Stimulated activated CD4-positive, alpha-beta T cell treated with anti-CD3 and anti-CD28 coated beads, TNF-alpha, amount 100 ng/mL, for 4 hours (primary cell): ENCODE data around the gene MAMDC2.

ENCODE experiments used
- DNase-seq, 3 experiments: peaks; one replicate each; pipeline ENCODE4 v3.0.0-alpha.2; 2020; ENCODE audit warnings: low read depth in 3 of 3

The MAMDC2 gene

DNA sequence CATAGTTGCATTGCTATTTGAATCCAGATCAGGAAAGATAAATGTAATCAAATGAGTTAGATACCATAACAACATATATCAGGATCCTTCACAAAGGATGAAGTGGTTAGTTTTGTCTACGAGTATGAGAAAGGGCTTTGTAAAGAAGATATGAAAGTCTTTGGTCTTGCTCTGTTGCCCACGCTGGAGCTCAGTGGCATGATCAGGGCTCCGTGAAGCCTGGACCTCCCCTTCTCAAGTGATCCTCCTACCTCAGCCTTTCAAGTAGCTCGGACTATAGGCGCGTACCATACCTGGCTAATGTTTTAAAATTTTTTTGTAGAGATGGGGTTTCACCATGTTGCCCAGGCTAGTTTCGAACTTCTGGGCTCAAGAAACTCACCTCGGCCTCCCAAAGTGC lies 217.0 kb downstream of the MAMDC2 start:
- no peak for DNase-seq

DNA sequence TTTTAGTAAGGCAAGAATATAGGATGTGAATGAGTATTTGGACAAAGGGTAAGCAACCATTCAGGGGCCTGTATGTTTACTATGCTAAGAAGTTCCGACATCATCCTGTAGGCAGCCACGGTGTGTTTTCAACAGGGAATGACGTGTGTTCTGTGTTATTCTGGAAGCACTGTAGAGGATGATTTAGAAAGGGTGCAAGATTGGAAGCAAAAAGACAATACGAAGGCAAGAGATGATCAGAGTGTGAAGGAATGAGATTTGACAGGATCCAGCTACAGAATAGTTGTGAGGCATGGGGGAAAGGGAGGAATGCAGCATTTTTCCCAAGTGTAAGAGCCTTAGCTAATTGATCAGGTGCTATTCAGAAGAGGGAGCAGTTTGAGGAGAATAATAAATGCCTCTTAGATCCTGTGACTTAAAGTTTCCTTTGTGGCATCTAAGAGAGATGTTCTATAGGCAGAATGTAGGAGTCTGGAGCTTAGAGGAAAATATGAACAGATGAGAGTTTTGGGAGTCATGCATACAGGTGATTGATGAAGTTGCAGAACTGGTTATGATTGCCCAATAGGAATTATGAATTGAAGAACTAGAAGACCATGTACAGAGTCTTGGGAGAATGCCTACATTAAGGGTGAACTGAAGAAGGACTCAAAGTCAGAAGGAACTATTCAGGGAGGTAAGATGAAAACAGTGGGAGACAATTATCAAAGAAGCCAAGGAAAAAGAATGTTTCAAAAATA lies 217.7 kb downstream of the MAMDC2 start:
- DNase-seq: no peak

DNA sequence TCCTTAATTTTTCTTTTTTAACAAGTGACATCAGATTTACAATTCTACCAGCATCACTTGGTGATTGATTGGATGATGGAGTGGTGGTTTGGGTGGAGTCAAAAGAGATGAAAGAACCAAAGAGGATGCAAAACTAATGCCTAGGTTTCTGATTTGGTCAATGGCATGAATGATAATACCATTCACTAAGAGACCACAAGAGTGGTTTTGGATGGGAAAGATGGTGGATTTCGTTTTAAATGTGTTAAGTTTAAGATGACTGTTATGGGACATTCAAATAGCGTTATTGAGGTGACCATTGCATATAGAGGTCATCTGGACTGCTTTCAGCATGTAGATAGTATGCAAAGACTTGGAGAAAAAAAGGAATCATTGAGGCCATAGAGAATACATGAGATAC lies 218.7 kb downstream of the MAMDC2 start:
- DNase-seq: no peak

DNA sequence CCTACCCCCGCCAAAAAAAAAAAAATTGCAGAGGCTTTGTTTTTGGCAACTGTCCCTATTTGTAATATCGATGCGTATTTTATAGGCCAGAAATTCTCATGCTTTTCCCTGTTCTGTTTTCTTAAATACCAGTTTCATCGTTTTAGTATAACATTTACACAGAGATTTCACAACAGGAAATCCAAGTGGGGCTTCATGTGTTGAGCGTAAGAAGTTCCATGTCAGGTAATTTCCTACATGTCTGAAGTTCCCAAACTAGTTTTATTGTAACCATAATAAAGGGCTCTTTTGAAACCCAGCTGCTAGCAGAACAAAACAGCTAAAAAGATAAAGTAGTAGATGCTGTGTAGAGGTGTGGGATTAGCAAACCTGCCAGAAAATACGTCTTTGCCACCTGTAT lies 219.3 kb downstream of the MAMDC2 start:
- DNase-seq: no peak

DNA sequence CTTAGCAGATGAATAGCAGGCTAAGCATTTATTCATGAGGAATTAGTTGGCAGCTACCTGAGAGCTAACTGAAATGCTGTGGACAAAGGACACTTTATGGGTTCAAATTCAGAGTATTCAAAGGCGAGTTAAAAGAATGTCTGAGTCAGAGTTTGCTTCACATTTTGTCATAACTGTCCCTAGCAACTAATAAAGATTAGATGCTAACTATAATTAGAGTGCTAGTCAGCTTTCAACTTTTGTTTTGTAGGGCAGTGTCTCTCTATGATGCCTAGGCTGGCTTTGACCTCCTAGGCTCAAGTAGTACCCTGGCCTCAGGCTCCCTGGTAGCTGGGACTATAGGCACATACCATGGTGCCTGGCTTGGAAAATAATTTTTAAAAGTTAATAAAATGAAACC lies 219.8 kb downstream of the MAMDC2 start:
- DNase-seq: no peak
